H1 (cell line): Measurements from ENCODE around the gene PMM1. TPM values are rescaled to one million over a fixed set of nuclear protein-coding genes. Genes with fewer than 3 reads are reported as not detected.

ENCODE experiments used
- BCL11A ChIP-seq, 2 experiments: IDR thresholded peaks; one replicate each; pipeline ENCODE4 v1.6.1; 2011; ENCODE audit warnings: low read depth in 2 of 2, low read length in 2 of 2, mild to moderate bottlenecking in 2 of 2
- BRCA1 ChIP-seq: IDR thresholded peaks from 2 replicates; pipeline ENCODE4 v1.6.1; 2012; ENCODE audit warnings: low read depth, low read length, improper control_type of control experiment
- CHD7 ChIP-seq: fragments of 300-600 bp; sonication (generic); IDR thresholded peaks from 2 replicates; pipeline ENCODE4 v1.7.1; 2012; ENCODE audit warnings: low read length, moderate library complexity, mild to moderate bottlenecking, inconsistent platforms; ENCODE audit not compliant: insufficient replicate concordance
- E2F6 ChIP-seq: IDR thresholded peaks from 2 replicates; pipeline ENCODE4 v1.6.1; 2012; ENCODE audit warnings: inconsistent platforms
- JUN ChIP-seq: IDR thresholded peaks from 2 replicates; pipeline ENCODE4 v1.6.1; 2011; ENCODE audit warnings: low read depth, mild to moderate bottlenecking, improper control_type of control experiment, low read length
- SP2 ChIP-seq: IDR thresholded peaks from 2 replicates; pipeline ENCODE4 v1.6.1; 2012; ENCODE audit warnings: mild to moderate bottlenecking, low read length, inconsistent platforms
- SUZ12 ChIP-seq: fragments of 200-600 bp; sonication (generic); IDR thresholded peaks from 2 replicates; pipeline ENCODE4 v1.6.1; 2012; ENCODE audit warnings: mild to moderate bottlenecking, inconsistent platforms, low read length, moderate library complexity, mixed read lengths
- TAF1 ChIP-seq: IDR thresholded peaks from 2 replicates; pipeline ENCODE4 v1.6.1; 2011; ENCODE audit warnings: mild to moderate bottlenecking, low read depth, low read length
- TCF12 ChIP-seq: IDR thresholded peaks from 2 replicates; pipeline ENCODE4 v1.6.1; 2011; ENCODE audit warnings: low read depth, mild to moderate bottlenecking, low read length
- ZNF274 ChIP-seq: IDR thresholded peaks from 2 replicates; pipeline ENCODE4 v1.7.0; 2012; ENCODE audit warnings: low read length, borderline replicate concordance; ENCODE audit errors: extremely low read depth
- polyA plus RNA-seq, 7 experiments: library from polyadenylated mRNA; depleted of rRNA in 3 of 7; stranded (reverse) in 5 of 7; unstranded in 2 of 7; fragments of >200 nt in 5 of 7; fragments of 200-250 nt in 2 of 7; gene quantifications; 1 replicate in 5 of 7; 2 replicates in 1 of 7; 4 replicates in 1 of 7; pipeline versions ENCODE4 v1.2.1 to v1.2.3, GENCODE V29; 2011 to 2013; ENCODE audit warnings: missing spikeins in 2 of 7, mixed read lengths in 2 of 7
- total RNA-seq: library from RNA; stranded (reverse); fragmentation: NEBNext Ultra II Directional; extraction: Animal tissue kit (Norgen Biotek cat#: 25700); gene quantifications from 2 replicates; pipeline ENCODE4 v1.2.1, GENCODE V29; 2021

The PMM1 gene
- total and polyA plus RNA-seq, 2 of the 8 experiments (the other 6 are each of a cell fraction or from before 2014, with no cell fraction given), result 11.3 to 20.0 TPM

- TF ChIP-seq CHD7 (no peak), ZNF274 (no peak), JUN (no peak), TCF12 (no peak), BRCA1 (no peak), E2F6 (no peak), SUZ12 (no peak), BCL11A (IDR thresholded peaks at IDR 0.05; ENCODE audit: low read depth in 2 of 2, low read length in 2 of 2) (no peak), TAF1 (no peak), SP2 (no peak)
These were observed 35.9 kb upstream of the PMM1 start (continued) for GRCh38 chr22:41625577-41625976.
